Natural killer cell (primary cell): ENCODE results near the gene TLDC2. TPM values are rescaled to one million over a fixed set of nuclear protein-coding genes. Genes with fewer than 3 reads are reported as not detected.
"Not testable (repeated sequence)": the region's sequence is repeated elsewhere in the genome, so short reads cannot be mapped to it uniquely, and the experiment has no call there.

Experiments
- ATAC-seq, 3 donors: fragments of 150-1000 bp in 2 of 3; fragments of 200-7000 bp in 1 of 3; cut with Tn5 transposase; 1 replicate in 1 of 3; 2 replicates in 2 of 3; pipeline ENCODE4 v1.10.0; 2021; ENCODE audit warnings: mild to moderate bottlenecking in 2 of 3, moderate library complexity in 2 of 3
- DNase-seq, 2 donors: peaks; one replicate each; pipeline versions ENCODE4 v3.0.0 to v3.0.0-alpha.2; 2013 to 2021; ENCODE audit warnings: mixed read lengths in 1 of 2
- H3K27ac ChIP-seq: one replicate; pipeline ENCODE4 v1.5.1; 2013; ENCODE audit warnings: mild to moderate bottlenecking, low read length
- H3K27me3 ChIP-seq: one replicate; pipeline ENCODE4 v1.6.1; 2013; ENCODE audit warnings: low read length; ENCODE audit not compliant: control insufficient read depth, insufficient read depth
- H3K36me3 ChIP-seq: one replicate; pipeline ENCODE4 v1.6.1; 2013; ENCODE audit warnings: low read length; ENCODE audit not compliant: control insufficient read depth, insufficient read depth
- H3K4me1 ChIP-seq: one replicate; pipeline ENCODE4 v1.6.1; 2013; ENCODE audit warnings: low read length; ENCODE audit not compliant: control insufficient read depth, insufficient read depth
- H3K4me3 ChIP-seq: one replicate; pipeline ENCODE4 v1.5.1; 2013; ENCODE audit warnings: low read length
- H3K9me3 ChIP-seq: one replicate; pipeline ENCODE4 v1.6.1; 2013; ENCODE audit warnings: low read length; ENCODE audit not compliant: control insufficient read depth, insufficient read depth
- H3K27ac Mint-ChIP-seq, 2 donors: one replicate each; pipeline ENCODE4 v1.8.0; 2022; ENCODE audit warnings: mild to moderate bottlenecking in 2 of 2, mixed read lengths in 2 of 2, moderate library complexity in 1 of 2
- H3K27me3 Mint-ChIP-seq, 2 donors: one replicate each; pipeline ENCODE4 v1.8.0; 2022; ENCODE audit warnings: low read depth in 2 of 2, mixed read lengths in 2 of 2
- H3K36me3 Mint-ChIP-seq: one replicate; pipeline ENCODE4 v1.8.0; 2022; ENCODE audit warnings: mixed read lengths
- H3K4me1 Mint-ChIP-seq, 2 donors: one replicate each; pipeline ENCODE4 v1.8.0; 2022; ENCODE audit warnings: mixed read lengths in 2 of 2
- H3K4me3 Mint-ChIP-seq: one replicate; pipeline ENCODE4 v1.8.0; 2022; ENCODE audit warnings: mild to moderate bottlenecking, moderate library complexity, mixed read lengths
- H3K9me3 Mint-ChIP-seq, 2 donors: one replicate each; pipeline ENCODE4 v1.8.0; 2022; ENCODE audit warnings: mixed read lengths in 2 of 2
- WGBS: methylation state at CpG from one replicate; pipeline ENCODE4 v1.1.7; 2013; ENCODE audit warnings: missing lambda C conversion rate; ENCODE audit not compliant: insufficient coverage; 5-methylcytosine and 5-hydroxymethylcytosine counted together
- intact Hi-C: fragments of 100-400 bp; cut with micrococcal nuclease; formaldehyde crosslinking; loops from one replicate; pipeline ENCODE4 v1.14.2; 2022
- total RNA-seq, 4 donors: library from RNA; stranded (reverse); fragments of 120-200 nt in 1 of 4; gene quantifications; one replicate each; pipeline versions ENCODE4 v1.2.3 to v1.2.4, GENCODE V29; 2013 to 2022
- TF ChIP-seq, protein P1 (sequence below): fragments of 200-600 bp; IDR thresholded peaks from one replicate; pipeline ENCODE4 v1.8.0; 2022; ENCODE audit warnings: antibody characterized with exemption

TLDC2 gene
- total RNA-seq, 3 donors from 2014 or later (not counting 1 experiment from before 2014, with no cell fraction given): 1.4 TPM; not detected in 2

DNA sequence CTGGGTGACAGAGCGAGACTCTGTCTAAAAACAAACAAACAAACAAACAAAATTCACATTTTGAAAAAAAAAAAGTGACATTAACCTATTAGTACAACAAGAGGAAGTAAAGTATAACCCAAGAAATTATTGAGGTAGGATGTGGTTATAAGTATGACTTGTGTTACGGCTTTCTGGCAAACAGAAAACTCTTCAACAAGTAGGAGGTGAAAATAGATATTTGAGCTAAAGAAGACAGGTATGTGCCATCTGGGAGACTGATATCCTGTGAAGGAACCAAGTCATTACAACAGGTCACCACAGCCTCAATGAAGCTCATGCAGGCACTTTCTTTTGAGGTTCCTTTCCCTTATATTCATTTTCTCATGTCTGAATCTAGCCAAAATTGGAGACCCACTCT lies 28.8 kb downstream of the TLDC2 start:
- no peaks in the 10 kb centered on the region for H3K9me3 Mint-ChIP-seq
- peaks cover 14 to 24% of the 10 kb centered on the region in 2 donors for H3K4me1 Mint-ChIP-seq
- ATAC-seq: peak in 1 of 3 donors; percentile 20
- intact Hi-C loops: no loop called here
- H3K4me3 Mint-ChIP-seq: peak overlapping the region; percentile 49
- peak overlapping the region; percentile 75 to 84 for H3K27ac Mint-ChIP-seq
- H3K27me3 Mint-ChIP-seq: no peaks in the 10 kb centered on the region
- no peaks in the 10 kb centered on the region for H3K27me3 ChIP-seq
- TF ChIP-seq, protein P1, sequence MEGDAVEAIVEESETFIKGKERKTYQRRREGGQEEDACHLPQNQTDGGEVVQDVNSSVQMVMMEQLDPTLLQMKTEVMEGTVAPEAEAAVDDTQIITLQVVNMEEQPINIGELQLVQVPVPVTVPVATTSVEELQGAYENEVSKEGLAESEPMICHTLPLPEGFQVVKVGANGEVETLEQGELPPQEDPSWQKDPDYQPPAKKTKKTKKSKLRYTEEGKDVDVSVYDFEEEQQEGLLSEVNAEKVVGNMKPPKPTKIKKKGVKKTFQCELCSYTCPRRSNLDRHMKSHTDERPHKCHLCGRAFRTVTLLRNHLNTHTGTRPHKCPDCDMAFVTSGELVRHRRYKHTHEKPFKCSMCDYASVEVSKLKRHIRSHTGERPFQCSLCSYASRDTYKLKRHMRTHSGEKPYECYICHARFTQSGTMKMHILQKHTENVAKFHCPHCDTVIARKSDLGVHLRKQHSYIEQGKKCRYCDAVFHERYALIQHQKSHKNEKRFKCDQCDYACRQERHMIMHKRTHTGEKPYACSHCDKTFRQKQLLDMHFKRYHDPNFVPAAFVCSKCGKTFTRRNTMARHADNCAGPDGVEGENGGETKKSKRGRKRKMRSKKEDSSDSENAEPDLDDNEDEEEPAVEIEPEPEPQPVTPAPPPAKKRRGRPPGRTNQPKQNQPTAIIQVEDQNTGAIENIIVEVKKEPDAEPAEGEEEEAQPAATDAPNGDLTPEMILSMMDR: no peak
- H3K4me1 ChIP-seq: peaks cover 4% of the 10 kb centered on the region
- peaks cover 88% of the 10 kb centered on the region for H3K36me3 ChIP-seq
- 13% methylated on average over 1 of the region's 2 CpGs for WGBS
- no peaks in the 10 kb centered on the region for H3K9me3 ChIP-seq
- DNase-seq: no peak
- peak overlapping the region; percentile 3 for H3K27ac ChIP-seq
- peaks cover 14% of the 10 kb centered on the region for H3K36me3 Mint-ChIP-seq
- H3K4me3 ChIP-seq: no peak overlapping the region

- H3K27me3 Mint-ChIP-seq, H3K27ac ChIP-seq, ATAC-seq, H3K4me3 Mint-ChIP-seq, intact Hi-C loops, H3K27me3 ChIP-seq, H3K4me3 ChIP-seq, H3K9me3 Mint-ChIP-seq, H3K9me3 ChIP-seq, H3K4me1 ChIP-seq, DNase-seq: not testable (repeated sequence)
- H3K27ac Mint-ChIP-seq: peak overlapping the region; percentile 72 to 84
- H3K36me3 ChIP-seq: peaks cover 88% of the 10 kb centered on the region
- peaks cover 14% of the 10 kb centered on the region for H3K36me3 Mint-ChIP-seq
- 96% methylated on average over 10 of the region's 10 CpGs for WGBS
- H3K4me1 Mint-ChIP-seq: peaks cover 14 to 24% of the 10 kb centered on the region in 2 donors
These were observed 29.6 kb downstream of the TLDC2 start for GRCh38 chr20:36905566-36905965.

GRCh38 chr20:36906086-36906485 lies 30.1 kb downstream of the TLDC2 start:
- H3K27me3 ChIP-seq, H3K9me3 ChIP-seq, H3K4me1 ChIP-seq, DNase-seq, H3K27me3 Mint-ChIP-seq, H3K4me3 Mint-ChIP-seq, H3K9me3 Mint-ChIP-seq, H3K27ac ChIP-seq, ATAC-seq, intact Hi-C loops, H3K4me3 ChIP-seq: not testable (repeated sequence)
- Mint-ChIP-seq H3K4me1 (peaks cover 14 to 24% of the 10 kb centered on the region in 2 donors), H3K27ac (peak overlapping the region; percentile 29 to 72), H3K36me3 (peaks cover 16% of the 10 kb centered on the region)
- H3K36me3 ChIP-seq: peaks cover 88% of the 10 kb centered on the region
- WGBS: 96% methylated on average over 5 of the region's 7 CpGs

GRCh38 chr20:36908603-36909002 lies 32.7 kb downstream of the TLDC2 start:
- no peak overlapping the region for H3K4me3 Mint-ChIP-seq
- no peaks in the 10 kb centered on the region for H3K27me3 Mint-ChIP-seq
- no peaks in the 10 kb centered on the region for H3K9me3 Mint-ChIP-seq
- H3K36me3 Mint-ChIP-seq: peaks cover 30% of the 10 kb centered on the region
- Histone ChIP-seq H3K4me1 (peaks cover 4% of the 10 kb centered on the region), H3K27ac (no peak overlapping the region), H3K4me3 (no peak overlapping the region), H3K27me3 (no peaks in the 10 kb centered on the region), H3K36me3 (peaks cover 85% of the 10 kb centered on the region), H3K9me3 (no peaks in the 10 kb centered on the region)
- no peak for DNase-seq
- no peak for ATAC-seq
- H3K27ac Mint-ChIP-seq: no peak overlapping the region
- intact Hi-C loops: no loop called here
- H3K4me1 Mint-ChIP-seq: peaks cover 13 to 14% of the 10 kb centered on the region in 2 donors
- TF ChIP-seq, protein P1: no peak
- WGBS: 77% methylated on average over 3 of the region's 4 CpGs
